ENCODE data around the gene TANGO2.

The TANGO2 gene

GRCh38 chr22:20087319-20088262 is 66.7 kb downstream of the TANGO2 start:
- H3K4me3 ChIP-seq (ENCODE audit: control insufficient read depth, low read depth, low read length) = no peak overlapping the region
- DNase-seq (ENCODE audit: low read depth) = no peak
- TF ChIP-seq CTCF (IDR thresholded peaks at IDR 0.05; ENCODE audit: control insufficient read depth, insufficient read depth, low read depth, low read length, missing control alignments) = no peak

- no peak for DNase-seq (ENCODE audit: low read depth)
- no peak overlapping the region for H3K4me3 ChIP-seq (ENCODE audit: control insufficient read depth, low read depth, low read length)
- TF ChIP-seq CTCF (IDR thresholded peaks at IDR 0.05; ENCODE audit: control insufficient read depth, insufficient read depth, low read depth, low read length, missing control alignments) = no peak
Observed at GRCh38 chr22:20088263-20088648, 67.3 kb downstream of the TANGO2 start.

- TF ChIP-seq CTCF (IDR thresholded peaks at IDR 0.05; ENCODE audit: control insufficient read depth, insufficient read depth, low read depth, low read length, missing control alignments) = no peak
- no peak for DNase-seq (ENCODE audit: low read depth)
- no peak overlapping the region for H3K4me3 ChIP-seq (ENCODE audit: control insufficient read depth, low read depth, low read length)
Observed at GRCh38 chr22:20089226-20089976, 68.5 kb downstream of the TANGO2 start.

- TF ChIP-seq CTCF (IDR thresholded peaks at IDR 0.05; ENCODE audit: control insufficient read depth, insufficient read depth, low read depth, low read length, missing control alignments) = no peak
- peak; percentile 16 for DNase-seq (ENCODE audit: low read depth)
- H3K4me3 ChIP-seq (ENCODE audit: control insufficient read depth, low read depth, low read length) = no peak overlapping the region
Observed at GRCh38 chr22:20089977-20090729, 69.2 kb downstream of the TANGO2 start.

- H3K4me3 ChIP-seq (ENCODE audit: control insufficient read depth, low read depth, low read length) = no peak overlapping the region
- no peak for DNase-seq (ENCODE audit: low read depth)
- TF ChIP-seq CTCF (IDR thresholded peaks at IDR 0.05; ENCODE audit: control insufficient read depth, insufficient read depth, low read depth, low read length, missing control alignments) = no peak
Observed at GRCh38 chr22:20090730-20091240, 69.9 kb downstream of the TANGO2 start.
